Smooth muscle cell (in vitro differentiated cells): ENCODE measurements around the gene PREX1. TPM values are rescaled to one million over a fixed set of nuclear protein-coding genes. Genes with fewer than 3 reads are reported as not detected.

ENCODE experiments used
- DNase-seq: peaks from one replicate; lab custom pipeline; 2025; ENCODE audit not compliant: unreplicated experiment; lab: John Stamatoyannopoulos, UW
- H2AFZ ChIP-seq: fragments of 200-600 bp; sonication (generic); 2 replicates; pipeline ENCODE4 v1.6.0; 2016; ENCODE audit warnings: antibody characterized with exemption, low read depth, mild to moderate bottlenecking
- H3F3A ChIP-seq: fragments of 200-600 bp; sonication (generic); 2 replicates; pipeline ENCODE4 v1.6.0; 2017; ENCODE audit warnings: antibody characterized with exemption, low read depth
- H3K27ac ChIP-seq: fragments of 200-600 bp; sonication (generic); 2 replicates; pipeline ENCODE4 v1.5.1; 2016; ENCODE audit warnings: low read depth, mild to moderate bottlenecking
- H3K27me3 ChIP-seq: fragments of 200-600 bp; sonication (generic); 2 replicates; pipeline ENCODE4 v1.6.1; 2016; ENCODE audit warnings: low read depth, mild to moderate bottlenecking
- H3K36me3 ChIP-seq: fragments of 200-600 bp; sonication (generic); 2 replicates; pipeline ENCODE4 v1.5.1; 2016; ENCODE audit warnings: low read depth
- H3K4me1 ChIP-seq: fragments of 200-600 bp; sonication (generic); 2 replicates; pipeline ENCODE4 v1.5.1; 2016; ENCODE audit warnings: low read depth
- H3K4me2 ChIP-seq: fragments of 200-600 bp; sonication (generic); 2 replicates; pipeline ENCODE4 v1.6.0; 2016; ENCODE audit warnings: mild to moderate bottlenecking
- H3K4me3 ChIP-seq: fragments of 200-600 bp; sonication (generic); 2 replicates; pipeline ENCODE4 v1.5.1; 2016; ENCODE audit warnings: mild to moderate bottlenecking
- H3K79me2 ChIP-seq: fragments of 200-600 bp; sonication (generic); 2 replicates; pipeline ENCODE4 v1.6.0; 2016; ENCODE audit warnings: low read depth, mild to moderate bottlenecking
- H3K9ac ChIP-seq: fragments of 200-600 bp; sonication (generic); 2 replicates; pipeline ENCODE4 v1.6.0; 2016; ENCODE audit warnings: low read depth
- H3K9me3 ChIP-seq: fragments of 200-600 bp; sonication (generic); replicated peaks from 2 replicates; pipeline ENCODE4 v1.5.1; 2016; ENCODE audit warnings: low read depth
- H4K20me1 ChIP-seq: fragments of 200-600 bp; sonication (generic); 2 replicates; pipeline ENCODE4 v1.6.0; 2016; ENCODE audit warnings: low read depth
- WGBS: methylation state at CpG from one replicate; pipeline ENCODE4 v1.1.7; 2016; ENCODE audit warnings: low lambda C conversion rate; 5-methylcytosine and 5-hydroxymethylcytosine counted together
- polyA plus RNA-seq: library from polyadenylated mRNA; unstranded; fragments of >200 nt; fragmentation: Nextera tagmentation; extraction: Ambion mirVana; gene quantifications from 2 replicates; pipeline ENCODE4 v1.2.1, GENCODE V29; 2016
- total RNA-seq: library from RNA; depleted of rRNA; stranded (reverse); fragments of >200 nt; gene quantifications from 2 replicates; pipeline ENCODE4 v1.2.3, GENCODE V29; 2014
- TF ChIP-seq, protein P1 (sequence below): fragments of 200-600 bp; sonication (generic); IDR thresholded peaks from 2 replicates; pipeline ENCODE4 v1.5.1; 2017; ENCODE audit warnings: borderline replicate concordance, mild to moderate bottlenecking, antibody characterized with exemption; ENCODE audit not compliant: insufficient read depth, poor library complexity, severe bottlenecking

PREX1 gene
- total and polyA plus RNA-seq, 2 experiments from 2014 or later, result 0.04 to 0.30 TPM

DNA sequence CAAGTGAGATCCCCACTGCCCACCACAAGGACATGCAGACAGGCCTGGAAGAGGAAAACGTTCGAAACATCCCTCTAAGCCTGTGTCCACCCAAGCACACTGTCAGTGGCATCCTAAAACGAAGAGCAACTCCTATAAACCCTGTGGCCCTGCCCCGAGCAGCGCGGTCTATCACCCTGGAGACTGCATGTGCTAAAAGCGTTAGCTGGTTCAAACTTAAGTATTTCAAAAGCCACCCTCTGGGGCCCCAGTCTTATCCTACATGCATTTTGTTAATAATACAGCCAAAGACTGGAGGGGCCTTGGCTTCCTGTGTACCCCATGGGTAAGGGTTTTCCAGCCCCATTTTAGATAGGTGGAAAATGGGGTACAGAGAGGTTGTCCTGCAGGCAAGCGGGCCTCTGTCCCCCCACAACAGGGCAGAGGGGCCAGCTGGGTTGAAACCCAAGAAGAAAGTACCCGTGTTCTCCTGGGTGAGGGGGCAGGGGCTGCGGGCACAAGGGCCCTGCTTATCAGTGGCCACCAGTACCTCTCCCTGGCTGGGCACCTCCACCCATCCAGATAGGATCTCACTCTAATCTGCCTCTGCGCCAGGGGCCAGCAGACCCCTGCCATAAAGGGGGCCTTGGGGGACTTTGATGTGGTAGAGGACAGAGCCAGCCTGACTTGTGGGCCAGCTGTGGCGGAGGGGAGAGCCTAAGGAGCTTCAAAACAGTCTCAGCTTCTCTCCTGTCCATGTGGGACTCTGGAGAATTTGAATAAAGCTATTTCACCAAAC lies 28.3 kb downstream of the PREX1 start:
- Histone ChIP-seq H3K4me3 (no peak overlapping the region), H3K27ac (no peak overlapping the region), H3K4me2 (no peak overlapping the region), H2AFZ (no peak overlapping the region), H3K9ac (no peak overlapping the region), H3K36me3 (no peaks in the 10 kb centered on the region), H3K9me3 (no peaks in the 10 kb centered on the region), H3K4me1 (peaks cover 8% of the 10 kb centered on the region), H3K27me3 (no peaks in the 10 kb centered on the region), H4K20me1 (no peaks in the 10 kb centered on the region), H3F3A (no peaks in the 10 kb centered on the region), H3K79me2 (no peaks in the 10 kb centered on the region)
- DNase-seq, result no peak
- WGBS, result 58% methylated on average over 12 of the region's 12 CpGs
- TF ChIP-seq, protein P1, sequence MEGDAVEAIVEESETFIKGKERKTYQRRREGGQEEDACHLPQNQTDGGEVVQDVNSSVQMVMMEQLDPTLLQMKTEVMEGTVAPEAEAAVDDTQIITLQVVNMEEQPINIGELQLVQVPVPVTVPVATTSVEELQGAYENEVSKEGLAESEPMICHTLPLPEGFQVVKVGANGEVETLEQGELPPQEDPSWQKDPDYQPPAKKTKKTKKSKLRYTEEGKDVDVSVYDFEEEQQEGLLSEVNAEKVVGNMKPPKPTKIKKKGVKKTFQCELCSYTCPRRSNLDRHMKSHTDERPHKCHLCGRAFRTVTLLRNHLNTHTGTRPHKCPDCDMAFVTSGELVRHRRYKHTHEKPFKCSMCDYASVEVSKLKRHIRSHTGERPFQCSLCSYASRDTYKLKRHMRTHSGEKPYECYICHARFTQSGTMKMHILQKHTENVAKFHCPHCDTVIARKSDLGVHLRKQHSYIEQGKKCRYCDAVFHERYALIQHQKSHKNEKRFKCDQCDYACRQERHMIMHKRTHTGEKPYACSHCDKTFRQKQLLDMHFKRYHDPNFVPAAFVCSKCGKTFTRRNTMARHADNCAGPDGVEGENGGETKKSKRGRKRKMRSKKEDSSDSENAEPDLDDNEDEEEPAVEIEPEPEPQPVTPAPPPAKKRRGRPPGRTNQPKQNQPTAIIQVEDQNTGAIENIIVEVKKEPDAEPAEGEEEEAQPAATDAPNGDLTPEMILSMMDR, result no peak

DNA sequence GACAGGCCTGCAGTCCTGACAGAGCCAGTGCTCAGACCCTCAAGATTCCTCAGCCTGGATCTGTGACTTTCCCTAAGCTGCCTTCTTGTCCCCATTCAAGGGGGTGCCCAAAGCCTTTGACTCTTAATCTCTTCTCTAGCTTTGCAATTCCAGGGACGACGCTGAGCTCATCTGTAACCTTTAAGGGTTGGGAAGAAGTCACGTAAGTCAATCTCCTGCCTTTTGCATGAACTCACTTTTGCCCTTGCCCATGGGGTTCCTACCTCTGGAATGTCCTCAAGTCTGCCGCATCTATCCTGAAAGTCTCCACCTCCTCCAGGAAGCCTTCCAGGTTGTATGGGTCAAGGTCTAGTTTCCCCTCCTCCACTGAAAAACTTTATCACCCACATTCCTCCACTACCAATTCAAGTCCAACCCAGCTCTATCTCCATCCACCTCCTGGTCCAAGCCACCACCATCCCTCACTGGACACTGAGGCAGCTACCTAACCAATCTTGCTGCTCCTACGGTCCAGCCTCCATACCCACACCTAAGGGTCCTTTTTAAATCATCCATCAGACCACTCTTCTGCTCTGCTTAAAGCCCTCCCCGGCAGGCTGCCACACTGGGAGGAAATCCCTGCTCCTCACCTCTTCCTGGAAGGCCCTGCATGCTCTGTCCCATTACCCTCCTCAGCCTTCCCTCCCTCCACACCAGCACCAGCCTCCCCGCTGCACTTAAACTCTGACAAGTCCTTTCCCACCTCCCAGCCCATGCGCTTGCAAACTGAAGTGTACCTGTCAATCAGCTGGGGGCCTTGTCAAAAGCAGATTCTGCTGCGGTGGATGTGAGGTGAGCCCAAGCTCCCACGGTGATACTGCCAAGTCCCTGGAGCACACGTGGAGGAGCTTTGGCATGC lies 29.7 kb downstream of the PREX1 start:
- Histone ChIP-seq H3K4me1 (peaks cover 18% of the 10 kb centered on the region), H3K27me3 (no peaks in the 10 kb centered on the region), H3K4me2 (no peak overlapping the region), H4K20me1 (no peaks in the 10 kb centered on the region), H3K79me2 (no peaks in the 10 kb centered on the region), H3K4me3 (no peak overlapping the region), H3K36me3 (no peaks in the 10 kb centered on the region), H3K27ac (no peak overlapping the region), H3K9me3 (no peaks in the 10 kb centered on the region), H2AFZ (no peak overlapping the region), H3K9ac (no peak overlapping the region), H3F3A (no peaks in the 10 kb centered on the region)
- TF ChIP-seq, protein P1, result no peak
- 84% methylated on average over 11 of the region's 11 CpGs for WGBS
- no peak for DNase-seq

DNA sequence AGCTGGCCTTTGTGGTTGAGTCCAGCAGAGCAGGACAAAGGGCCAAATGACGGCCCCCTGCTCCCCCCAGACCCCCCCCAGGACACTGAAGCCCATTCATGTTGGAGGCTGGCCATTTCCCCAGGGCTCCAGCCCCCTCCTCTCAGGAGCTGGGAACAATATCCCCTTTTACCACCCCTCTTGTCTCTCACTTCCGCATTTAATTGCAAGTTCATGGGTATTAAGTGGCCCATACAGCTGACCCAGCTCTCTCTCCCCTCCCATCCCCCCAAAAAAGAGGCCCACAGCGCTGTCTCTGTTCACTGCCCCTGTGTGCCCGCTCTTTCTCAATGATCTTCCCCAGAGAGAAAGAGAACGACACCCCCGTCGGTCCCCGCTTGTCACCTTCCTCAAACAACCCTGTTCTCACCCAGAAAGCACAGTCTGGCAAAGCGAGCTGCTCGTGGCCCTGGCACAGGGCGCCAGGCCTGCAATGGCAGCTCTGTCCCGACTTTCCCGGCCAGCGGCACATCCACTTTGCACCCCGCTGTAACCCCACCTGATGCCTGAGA lies 30.4 kb downstream of the PREX1 start:
- no peaks in the 10 kb centered on the region for H3K27me3 ChIP-seq
- no peak overlapping the region for H3K4me3 ChIP-seq
- H2AFZ ChIP-seq, result no peak overlapping the region
- no peaks in the 10 kb centered on the region for H4K20me1 ChIP-seq
- no peak overlapping the region for H3K9ac ChIP-seq
- H3F3A ChIP-seq, result no peaks in the 10 kb centered on the region
- TF ChIP-seq, protein P1, result no peak
- 83% methylated on average over 15 of the region's 15 CpGs for WGBS
- no peaks in the 10 kb centered on the region for H3K79me2 ChIP-seq
- no peaks in the 10 kb centered on the region for H3K9me3 ChIP-seq
- H3K4me1 ChIP-seq, result peaks cover 18% of the 10 kb centered on the region
- DNase-seq, result no peak
- H3K27ac ChIP-seq, result no peak overlapping the region
- H3K36me3 ChIP-seq, result no peaks in the 10 kb centered on the region
- H3K4me2 ChIP-seq, result no peak overlapping the region
